ENCODE results near the gene PDE4D. TPM values are rescaled to one million over a fixed set of nuclear protein-coding genes. Genes with fewer than 3 reads are reported as not detected.

The PDE4D gene
- total and polyA plus RNA-seq, 2 donors (not counting 3 experiments of a cell fraction or from before 2014, with no cell fraction given), result 34.5 to 51.2 TPM

- Histone ChIP-seq H3K79me2 (ENCODE audit: control insufficient read depth, insufficient read depth, low read length) (no peaks in the 10 kb centered on the region), H3K4me2 (ENCODE audit: insufficient read depth, low read length) (no peak overlapping the region), H2AFZ (ENCODE audit: low read depth, low read length) (no peak overlapping the region), H3K4me3 (replicated peaks in 1 of 3; ENCODE audit: insufficient read depth in 1 of 3, low read depth in 1 of 3, low read length in 3 of 3) (no peak overlapping the region), H3K9ac (replicated peaks; ENCODE audit: extremely low read depth, insufficient read depth, low read length) (no peak overlapping the region), H4K20me1 (replicated peaks; ENCODE audit: control insufficient read depth, extremely low read depth, insufficient read depth, low read length) (no peaks in the 10 kb centered on the region), H3K9me1 (replicated peaks; ENCODE audit: control insufficient read depth, extremely low read depth, insufficient read depth, low read length) (no peaks in the 10 kb centered on the region), H3K27ac (ENCODE audit: insufficient read depth, low read depth, low read length) (no peak overlapping the region), H3K9me3 (replicated peaks; ENCODE audit: control insufficient read depth, insufficient read depth, low read length) (no peaks in the 10 kb centered on the region), H3K27me3 (ENCODE audit: control insufficient read depth in 2 of 2, insufficient read depth in 2 of 2, low read length in 2 of 2) (no peaks in the 10 kb centered on the region), H3K4me1 (ENCODE audit: control insufficient read depth, extremely low read depth, insufficient read depth, low read length) (peaks cover 6% of the 10 kb centered on the region), H3K36me3 (ENCODE audit: control insufficient read depth in 2 of 2, extremely low read depth in 1 of 2, insufficient read depth in 2 of 2, low read length in 2 of 2) (no peaks in the 10 kb centered on the region)
- BruUV-seq (replicated peaks), result no TSS peak
- FAIRE-seq (no peak), DNase-seq (ENCODE audit: low read depth, low spot score) (no peak)
- dilution Hi-C loops (cut with MboI; ENCODE audit: extremely low pct_ligation_motif_present, low sequenced_read_pairs) (no loop called here), intact Hi-C loops (cut with micrococcal nuclease) (no loop called here)
- ChIA-PET CTCF (no interaction called here), POLR2A (no interaction called here)
- TF ChIP-seq JUN (IDR thresholded peaks at IDR 0.05; ENCODE audit: borderline replicate concordance, insufficient read depth, insufficient read length, low read depth), result no peak
- no peak for TF ChIP-seq POLR2AphosphoS5 (IDR thresholded peaks at IDR 0.05; ENCODE audit: insufficient read depth, low read depth, low read length)
- TF ChIP-seq MYC (IDR thresholded peaks at IDR 0.05; ENCODE audit: low read depth, low read length), result no peak
- no peak for TF ChIP-seq FOS (IDR thresholded peaks at IDR 0.05; ENCODE audit: borderline replicate concordance, insufficient read depth, low read length)
- no peak for TF ChIP-seq CTCF (IDR thresholded peaks at IDR 0.05; ENCODE audit: extremely low read depth in 1 of 2, insufficient read depth in 1 of 2, low read depth in 1 of 2, low read length in 2 of 2)
- TF ChIP-seq EZH2 (IDR thresholded peaks at IDR 0.05; ENCODE audit: borderline replicate concordance, low read depth, low read length, severe bottlenecking), result no peak
- TF ChIP-seq MAX (IDR thresholded peaks at IDR 0.05; ENCODE audit: insufficient read depth, insufficient read length), result no peak
- TF ChIP-seq GATA2 (IDR thresholded peaks at IDR 0.05; ENCODE audit: insufficient read depth, insufficient read length, low read depth, low read length), result no peak
- TF ChIP-seq POLR2A (IDR thresholded peaks at IDR 0.05; ENCODE audit: low read depth, low read length), result no peak
Measured at GRCh38 chr5:59713498-59713844, 180.1 kb downstream of the PDE4D start.

Data from endothelial cell of umbilical vein (primary cell).